ENCODE results near the gene BPIFB6.

Gene BPIFB6

DNA sequence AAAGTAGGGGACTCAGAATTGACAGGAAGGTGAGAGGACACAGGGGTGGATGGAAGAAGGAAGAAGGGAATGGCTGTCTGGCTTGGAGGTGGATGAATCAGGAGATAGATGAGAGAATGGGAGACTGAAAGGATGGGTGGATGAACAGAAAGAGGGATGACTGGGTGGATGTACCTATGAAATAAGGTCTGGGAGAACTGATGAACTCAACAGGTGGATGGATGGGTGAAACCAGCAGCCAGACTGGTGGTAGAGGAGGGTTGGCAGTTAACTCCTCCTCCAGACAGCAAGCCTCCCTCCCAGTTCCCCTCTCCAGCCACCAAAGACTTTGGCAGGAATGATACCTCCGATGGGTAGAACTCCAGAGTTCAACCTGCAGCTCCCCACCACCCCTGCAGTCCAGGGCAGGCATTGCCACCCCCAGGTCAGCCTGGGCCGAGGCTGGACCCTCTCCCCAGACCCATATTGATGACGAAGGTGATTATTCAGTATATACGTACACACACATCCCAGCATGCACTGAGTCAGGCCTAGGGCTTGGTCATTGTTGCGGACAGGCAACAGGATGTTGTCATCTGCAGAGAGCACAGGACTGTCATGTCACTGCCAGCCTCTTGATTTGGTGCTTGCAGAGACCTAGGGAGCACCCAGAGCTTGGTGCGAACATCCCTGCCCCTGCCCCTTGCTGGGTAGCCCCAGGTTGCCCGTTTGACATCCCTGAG is 29.2 kb upstream of the BPIFB6 start:
- no peak for DNase-seq

DNA sequence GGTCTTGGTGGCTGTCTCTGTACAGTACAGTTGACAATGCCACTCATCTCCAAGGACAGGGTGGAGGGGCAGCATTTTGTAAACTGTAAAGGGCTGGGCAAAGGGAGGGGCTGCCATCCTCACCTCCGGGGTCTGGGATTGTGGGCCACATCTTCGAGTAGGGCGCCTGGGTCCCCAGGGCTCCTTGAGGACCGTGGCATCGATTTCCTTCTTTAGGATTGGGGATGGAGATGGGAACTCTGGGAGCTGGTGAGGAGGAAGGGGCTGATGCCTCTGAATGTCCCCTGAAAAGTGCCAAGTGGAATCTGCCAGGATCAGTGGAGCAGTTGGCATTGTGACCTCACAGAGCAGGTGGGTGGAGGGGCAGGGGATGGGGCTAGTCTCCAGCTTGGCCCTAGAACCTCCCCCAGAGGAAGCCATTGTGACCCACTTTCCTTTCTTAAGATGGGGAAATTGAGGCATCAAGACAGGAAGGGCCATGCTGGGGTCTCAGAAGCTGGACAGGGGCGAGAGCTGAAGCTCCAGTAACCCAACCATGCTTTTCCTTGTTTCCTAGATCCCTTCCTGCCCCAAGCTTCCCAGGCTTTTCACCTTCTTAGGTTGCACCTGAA is 27.2 kb upstream of the BPIFB6 start, which contains the start of gene SUN5:
TSS of gene SUN5 (minus strand) at position 293 of the 611 bp plus-strand sequence. CDS start at position 200, 93 bp downstream.
- DNase-seq: no peak

DNA sequence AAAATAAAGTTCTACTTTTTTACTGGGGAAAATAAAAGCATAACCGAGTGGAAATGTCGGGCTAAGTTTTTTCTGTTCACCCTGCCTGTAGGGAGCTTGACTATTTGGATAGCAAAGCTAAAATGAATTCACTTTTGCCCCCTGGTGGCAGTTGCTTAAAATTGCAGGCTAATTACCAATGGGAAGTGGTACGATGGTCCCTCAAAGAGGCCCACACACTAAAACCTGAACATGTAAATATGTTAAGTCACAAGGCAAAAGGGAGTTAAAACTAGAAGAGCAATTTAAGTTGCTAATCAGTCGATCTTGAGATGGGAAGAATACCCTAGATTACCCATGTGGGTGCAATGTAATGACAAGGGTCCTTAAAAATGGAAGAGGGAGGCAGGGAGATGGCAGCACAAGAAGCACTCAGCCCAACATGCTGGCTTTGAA is 26.3 kb upstream of the BPIFB6 start:
- no peak for DNase-seq

DNA sequence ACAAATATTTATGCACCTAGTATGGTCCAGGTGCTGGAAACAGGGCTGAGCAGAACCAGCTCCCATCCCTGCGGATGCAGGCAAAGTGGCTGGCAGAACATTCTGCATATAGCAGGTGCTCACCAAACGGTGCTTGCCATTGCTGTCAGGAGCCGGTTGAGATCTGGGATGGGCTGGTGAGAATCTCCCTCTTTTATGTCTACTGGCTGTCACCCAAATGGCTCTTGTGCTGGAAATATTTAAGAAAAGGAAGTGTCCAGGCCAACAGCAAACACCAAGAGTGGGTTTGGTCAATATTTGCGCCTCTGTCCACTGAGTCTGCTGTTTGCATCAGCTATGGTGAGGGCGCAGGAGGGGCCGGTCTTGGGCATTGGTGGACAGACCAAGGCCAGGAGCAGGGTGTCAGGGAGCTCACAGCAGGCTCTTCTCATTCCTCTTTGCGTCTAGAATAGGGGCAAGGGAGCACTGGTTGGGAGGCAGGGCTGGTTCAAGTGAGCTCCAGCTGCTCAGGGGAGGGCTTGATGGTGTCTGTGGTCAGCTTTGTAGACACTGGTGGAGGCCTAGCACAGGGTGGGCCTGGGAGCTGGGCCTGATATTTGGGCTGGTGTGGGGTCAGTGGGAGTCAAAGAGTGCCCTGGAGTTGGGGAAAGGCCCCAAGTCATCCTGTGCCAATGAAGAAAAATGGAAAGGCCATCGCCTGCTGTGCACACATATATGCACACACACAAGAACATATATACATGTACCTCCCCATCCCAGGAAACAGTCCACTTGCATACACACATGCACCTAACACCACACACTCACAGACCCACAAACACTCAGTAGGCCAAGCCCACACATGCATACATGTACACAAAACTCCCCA is 25.3 kb upstream of the BPIFB6 start:
- no peak for DNase-seq

DNA sequence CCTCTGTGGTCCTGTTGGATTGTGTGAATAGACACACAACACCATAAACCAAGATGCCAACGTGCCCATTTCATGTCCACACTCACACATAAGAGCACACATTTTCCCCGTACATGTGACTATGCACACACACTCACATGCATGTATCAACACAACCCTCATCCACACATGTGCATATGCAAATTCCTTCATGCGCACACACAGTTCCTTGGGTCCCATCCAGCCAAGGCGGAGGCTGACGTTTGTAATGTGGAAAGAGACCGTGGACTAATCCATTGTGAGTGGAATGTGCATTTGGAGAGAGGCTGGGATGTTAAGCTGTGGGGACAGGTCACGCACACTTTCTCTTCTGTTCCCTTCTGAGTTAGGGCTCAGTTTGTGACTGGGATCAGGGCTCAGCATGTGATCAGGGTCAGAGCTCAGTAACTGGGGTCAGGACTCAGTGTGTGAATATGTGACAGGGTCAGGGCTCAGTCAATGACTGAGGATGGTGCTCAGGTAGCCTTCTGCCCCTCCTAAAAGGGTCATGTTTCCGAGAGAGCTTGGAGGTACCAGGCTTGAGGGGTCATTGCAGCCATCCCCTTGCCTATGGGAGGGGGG is 24.6 kb upstream of the BPIFB6 start:
- DNase-seq: no peak

DNA sequence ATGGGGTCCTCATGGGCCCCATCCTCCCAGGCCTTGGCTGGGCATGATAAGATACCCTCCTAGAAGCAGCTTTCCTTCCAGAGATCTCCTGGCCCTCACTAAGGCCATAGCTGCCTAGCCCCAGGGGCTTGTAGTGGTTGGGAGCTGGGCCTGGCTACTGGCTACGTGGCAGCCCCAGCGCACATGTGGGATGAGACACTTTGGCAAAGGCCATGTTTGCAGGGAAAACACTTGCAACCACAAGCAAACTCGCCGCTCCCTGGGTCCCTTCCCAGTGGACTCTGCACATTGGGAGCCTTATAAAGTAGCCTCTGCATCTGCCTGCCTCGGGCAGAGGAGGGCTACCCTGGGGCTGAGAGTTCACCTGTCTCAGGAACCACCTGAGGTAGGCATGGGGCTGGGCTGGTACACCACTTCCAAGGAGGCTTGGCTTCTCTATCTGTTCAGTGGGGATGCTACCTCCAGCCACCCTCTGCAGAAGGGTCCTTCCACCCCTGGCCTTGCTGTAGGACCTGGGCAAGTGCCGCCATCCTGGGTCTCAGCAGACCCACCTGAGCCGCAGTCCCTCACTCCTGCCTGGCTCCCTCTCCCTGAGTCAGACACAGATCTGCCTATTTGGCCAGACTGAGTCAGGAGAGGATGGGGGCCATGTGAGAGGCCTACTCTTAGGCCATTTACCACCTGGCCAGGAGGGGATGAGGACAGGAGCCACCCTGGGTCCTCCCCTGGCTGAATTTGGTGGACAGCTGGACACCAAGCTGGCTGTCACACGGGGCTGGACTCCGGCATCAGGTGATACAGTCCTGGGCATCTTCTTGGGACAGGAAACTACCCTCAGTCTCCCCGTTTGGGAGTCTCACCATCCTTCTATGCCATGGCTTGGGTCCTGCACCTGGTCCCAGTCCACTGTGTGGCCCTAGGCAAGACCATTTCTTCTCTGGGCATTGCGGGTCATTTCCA is 23.8 kb upstream of the BPIFB6 start, which contains the start of gene BPIFB2:
TSS of gene BPIFB2 (plus strand) at position 329 of the 960 bp plus-strand sequence. CDS start 871 bp downstream, outside the sequence.
- no peak for DNase-seq

DNA sequence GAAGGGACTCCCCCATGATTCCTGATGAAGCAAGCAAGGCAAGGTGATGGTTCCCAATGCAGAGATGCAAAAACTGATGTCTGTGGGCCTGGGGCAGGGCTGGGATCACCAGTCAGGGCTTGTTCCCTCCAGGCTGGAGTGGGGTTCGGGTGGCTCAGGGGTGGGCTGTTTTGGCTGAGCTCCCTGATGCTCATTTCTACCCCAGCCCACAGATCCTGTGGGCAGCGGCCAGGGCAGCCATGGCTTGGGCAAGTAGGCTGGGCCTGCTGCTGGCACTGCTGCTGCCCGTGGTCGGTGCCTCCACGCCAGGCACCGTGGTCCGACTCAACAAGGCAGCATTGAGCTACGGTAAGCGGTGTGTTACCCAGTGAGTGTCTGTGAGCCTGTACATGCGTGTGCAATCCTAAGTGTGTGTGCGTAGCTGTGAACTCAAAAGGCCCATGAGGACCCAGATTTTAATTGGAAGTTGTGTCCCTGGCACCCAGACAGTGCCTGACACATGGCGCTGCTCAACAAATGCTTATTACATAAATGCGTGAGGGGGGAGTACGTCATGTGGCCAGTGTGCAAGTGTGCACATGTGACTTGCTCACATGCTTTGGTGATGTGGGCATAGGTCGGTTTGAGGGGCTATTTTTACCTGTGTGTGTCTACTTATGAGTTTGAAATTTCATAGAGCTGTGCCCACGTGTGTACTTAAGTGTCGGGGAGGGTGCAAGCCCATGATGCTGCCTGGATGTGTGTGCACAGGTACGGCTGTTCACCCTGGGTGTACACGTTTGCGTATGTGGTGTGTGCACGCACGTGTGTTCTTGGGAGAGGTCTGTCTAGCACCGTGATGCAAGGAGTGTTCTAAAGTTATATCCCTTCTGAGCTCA is 22.9 kb upstream of the BPIFB6 start:
- DNase-seq: no peak

DNA sequence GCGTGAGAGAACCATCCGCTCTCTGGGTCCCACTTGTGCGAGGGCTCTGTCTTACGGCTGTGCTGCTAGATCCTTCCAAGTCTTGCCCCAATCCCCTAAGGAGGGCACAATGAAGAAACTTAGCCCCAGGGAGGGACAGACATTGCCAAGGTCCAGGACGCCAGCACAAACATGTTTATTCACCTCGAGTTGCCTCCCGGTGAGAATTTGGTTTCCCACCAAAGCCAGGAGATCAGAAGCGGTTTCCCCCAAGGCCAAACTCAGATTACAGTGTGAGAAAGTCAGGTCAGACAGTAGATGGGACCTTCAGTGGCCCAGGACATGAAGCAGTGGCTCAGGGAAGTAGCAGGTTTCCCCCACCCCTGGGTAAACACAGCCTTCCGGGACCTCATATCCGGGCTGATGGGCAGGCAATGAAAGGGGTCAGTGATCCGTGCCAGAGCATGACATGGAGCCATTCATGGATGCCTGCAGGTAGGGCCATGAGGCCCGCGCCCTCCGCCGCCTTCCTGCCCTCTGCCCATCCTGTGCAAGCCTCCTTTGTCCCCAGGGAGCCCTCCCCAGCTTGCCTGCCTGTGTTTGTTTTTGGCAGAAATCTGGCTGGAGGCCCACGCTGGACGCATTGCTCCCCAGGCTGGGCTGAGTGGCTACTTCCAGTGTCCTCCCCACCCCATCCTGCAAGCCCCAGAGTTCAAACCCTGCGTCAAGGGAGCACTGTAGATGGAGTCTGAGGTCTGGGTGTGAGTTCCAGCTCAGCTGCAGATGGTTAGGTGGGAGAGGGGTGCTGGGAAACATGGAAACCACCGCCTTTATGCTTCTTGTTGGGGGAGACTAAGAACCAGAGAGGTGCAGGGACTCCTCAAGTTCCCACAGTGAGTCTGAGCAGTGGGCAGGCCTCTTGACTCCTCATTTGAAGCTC is 22.0 kb upstream of the BPIFB6 start:
- no peak for DNase-seq

DNA sequence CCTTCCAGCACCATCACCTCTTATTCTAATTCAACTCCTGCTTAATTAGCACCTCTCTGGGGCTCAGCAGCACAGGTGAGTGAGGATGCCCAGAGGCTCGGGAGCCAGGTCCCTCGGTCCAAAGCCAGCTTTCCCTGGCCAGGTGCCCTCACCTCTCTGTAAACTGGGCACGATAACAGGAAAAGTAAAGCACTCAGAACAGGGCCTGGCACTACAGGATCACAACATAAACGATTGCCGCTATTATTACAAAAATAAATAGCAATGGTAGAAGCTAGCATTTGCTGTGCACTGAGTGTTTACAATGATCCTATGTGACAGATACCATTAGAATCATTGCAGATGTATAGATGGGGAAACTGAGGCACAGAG is 21.3 kb upstream of the BPIFB6 start:
- no peak for DNase-seq

DNA sequence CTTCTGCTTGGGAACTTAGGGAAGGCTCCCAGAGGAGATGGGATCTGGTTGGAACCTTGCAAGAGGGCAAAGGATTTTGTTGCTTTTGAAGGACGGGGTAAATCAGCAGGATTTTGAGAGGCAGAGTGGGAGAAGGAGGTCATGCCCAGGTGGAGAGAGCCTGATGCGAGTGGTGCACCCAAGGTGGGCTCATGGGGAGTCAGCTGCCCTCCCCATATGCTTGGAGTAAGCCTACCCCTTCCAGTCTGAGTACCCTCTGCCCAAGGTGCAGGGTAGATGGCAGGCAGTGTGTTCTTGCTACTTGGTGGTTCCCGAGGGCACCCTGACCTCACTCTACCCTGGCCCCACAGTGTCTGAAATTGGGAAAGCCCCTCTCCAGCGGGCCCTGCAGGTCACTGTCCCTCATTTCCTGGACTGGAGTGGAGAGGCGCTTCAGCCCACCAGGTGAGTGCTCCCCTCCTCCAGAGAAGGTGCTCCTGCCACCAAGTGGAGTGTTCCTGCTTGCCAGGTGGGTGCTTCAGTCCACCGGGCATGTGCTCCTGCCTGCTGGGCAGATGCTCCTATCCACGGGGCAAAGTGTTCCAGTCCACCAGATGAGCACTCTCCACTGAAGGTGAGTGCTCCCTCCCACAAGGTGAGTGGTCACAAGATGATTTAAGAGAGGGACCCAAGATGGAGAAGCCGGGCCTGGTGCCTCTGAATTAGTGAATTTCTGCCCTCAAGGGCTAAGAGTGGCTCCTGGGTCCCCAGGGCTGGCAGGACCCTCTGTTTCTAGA is 20.6 kb upstream of the BPIFB6 start:
- DNase-seq: no peak

DNA sequence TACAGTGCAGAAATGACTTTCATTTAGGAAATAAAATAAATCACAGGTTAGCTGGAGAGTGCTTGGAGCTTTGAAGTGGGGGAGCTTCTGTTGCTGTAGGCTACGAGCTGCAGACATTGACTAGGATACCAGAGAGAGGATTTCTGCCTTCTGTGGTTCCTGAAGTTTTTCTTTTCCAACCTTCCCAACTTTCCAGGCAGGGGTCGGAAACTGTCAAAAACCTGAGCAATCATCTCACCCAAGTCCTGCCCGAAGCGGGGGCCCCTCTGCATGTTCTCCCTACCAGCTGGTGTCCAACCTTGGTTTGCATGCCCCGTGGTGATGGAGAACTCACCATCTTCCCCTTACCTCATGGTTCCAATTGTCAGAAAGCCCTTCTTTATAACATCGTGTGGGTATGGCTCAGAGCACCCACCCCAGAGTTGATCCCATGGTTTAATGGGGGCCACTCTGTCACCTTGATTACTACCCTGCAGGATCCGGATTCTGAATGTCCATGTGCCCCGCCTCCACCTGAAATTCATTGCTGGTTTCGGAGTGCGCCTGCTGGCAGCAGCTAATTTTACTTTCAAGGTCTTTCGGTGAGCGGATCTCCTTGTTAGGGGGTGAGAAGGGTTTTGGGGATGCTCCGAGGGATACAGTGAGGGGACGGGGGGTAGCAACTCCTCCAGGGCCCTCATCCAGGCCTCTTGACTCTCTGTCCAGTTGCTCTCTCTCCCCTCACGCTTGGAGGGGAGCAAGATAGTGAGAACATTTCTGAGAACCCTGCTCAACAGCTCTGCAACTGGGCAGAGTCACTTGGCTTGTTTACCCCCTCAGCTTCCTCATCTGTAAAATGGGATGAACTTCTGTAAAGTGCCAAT is 18.9 kb upstream of the BPIFB6 start:
- no peak for DNase-seq

DNA sequence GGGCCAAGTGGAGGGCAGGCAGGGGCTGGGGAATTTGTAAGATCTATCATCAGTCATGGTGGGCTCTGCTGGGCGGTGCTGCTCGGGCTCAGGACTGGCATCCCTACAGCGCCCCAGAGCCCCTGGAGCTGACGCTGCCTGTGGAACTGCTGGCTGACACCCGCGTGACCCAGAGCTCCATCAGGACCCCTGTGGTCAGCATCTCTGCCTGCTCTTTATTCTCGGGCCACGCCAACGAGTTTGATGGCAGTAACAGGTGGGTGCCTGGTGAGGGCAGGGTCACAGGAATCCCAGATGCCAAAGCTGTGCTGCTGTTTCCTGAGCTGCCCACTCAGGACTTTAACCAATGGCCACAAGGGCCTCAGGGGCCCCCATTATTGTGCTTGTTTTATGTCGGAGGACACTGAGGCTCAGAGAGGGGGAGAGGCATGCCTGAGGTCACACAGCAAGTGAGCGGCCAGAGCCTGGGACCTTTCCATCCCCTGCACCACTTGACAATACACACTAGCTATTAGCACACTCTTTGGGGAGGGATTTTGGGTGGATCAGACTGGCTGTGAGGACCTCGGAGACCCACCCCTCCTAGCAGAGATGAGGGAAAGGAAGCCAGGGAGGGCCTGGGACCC is 17.6 kb upstream of the BPIFB6 start:
- DNase-seq: no peak

DNA sequence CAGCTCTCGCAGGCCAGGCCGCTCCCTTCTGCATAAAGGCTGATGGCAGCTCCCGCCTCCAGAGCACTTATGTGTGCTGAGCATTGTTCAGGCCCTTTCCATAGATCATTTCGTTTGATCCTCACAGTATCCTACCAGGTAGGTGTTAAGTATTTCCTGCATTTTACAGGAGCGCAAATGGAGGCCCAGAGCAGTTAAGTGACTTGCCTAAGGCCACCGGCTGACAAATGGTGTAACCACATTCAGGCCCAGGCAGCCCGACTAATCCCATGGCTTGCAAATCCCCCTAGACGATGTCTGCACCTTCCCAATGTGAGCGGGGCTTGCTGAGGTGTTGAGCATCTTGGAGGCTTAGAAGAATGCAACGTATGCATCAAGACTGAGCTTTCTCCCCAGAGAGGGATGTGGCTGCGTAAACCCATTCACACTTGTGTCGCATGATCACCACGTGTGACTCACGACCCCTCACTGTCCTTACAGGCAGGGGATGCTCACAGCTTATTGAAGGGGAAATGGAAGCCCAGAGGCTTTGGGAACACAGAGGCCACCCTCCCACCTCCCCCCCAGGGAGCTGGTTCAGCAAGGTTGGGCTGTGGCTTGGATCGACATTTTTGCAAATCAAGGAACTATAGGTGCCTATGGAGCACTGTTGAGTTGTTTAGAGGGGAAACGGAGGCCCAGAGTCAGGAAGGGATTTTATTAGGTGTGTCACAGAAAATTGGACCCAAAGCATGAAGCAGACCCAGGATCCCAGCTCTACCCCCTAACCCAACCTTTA is 16.9 kb upstream of the BPIFB6 start:
- DNase-seq: no peak

DNA sequence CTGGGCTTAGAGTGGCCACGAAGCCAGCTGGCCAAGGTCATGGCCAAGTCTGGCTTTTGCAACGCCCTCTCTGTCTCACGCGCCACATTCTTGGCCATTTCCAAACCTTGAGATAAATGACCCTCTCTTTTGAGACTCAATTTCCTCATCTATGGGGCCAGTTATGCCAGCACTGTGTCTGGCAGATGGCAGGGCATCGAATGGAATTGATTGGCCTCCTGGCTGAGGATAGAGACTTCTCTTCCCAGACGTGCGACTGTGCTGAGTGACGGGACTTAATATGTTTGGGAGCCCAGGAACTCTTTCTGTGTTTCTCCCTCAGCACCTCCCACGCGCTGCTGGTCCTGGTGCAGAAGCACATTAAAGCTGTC is 16.3 kb upstream of the BPIFB6 start:
- no peak for DNase-seq

DNA sequence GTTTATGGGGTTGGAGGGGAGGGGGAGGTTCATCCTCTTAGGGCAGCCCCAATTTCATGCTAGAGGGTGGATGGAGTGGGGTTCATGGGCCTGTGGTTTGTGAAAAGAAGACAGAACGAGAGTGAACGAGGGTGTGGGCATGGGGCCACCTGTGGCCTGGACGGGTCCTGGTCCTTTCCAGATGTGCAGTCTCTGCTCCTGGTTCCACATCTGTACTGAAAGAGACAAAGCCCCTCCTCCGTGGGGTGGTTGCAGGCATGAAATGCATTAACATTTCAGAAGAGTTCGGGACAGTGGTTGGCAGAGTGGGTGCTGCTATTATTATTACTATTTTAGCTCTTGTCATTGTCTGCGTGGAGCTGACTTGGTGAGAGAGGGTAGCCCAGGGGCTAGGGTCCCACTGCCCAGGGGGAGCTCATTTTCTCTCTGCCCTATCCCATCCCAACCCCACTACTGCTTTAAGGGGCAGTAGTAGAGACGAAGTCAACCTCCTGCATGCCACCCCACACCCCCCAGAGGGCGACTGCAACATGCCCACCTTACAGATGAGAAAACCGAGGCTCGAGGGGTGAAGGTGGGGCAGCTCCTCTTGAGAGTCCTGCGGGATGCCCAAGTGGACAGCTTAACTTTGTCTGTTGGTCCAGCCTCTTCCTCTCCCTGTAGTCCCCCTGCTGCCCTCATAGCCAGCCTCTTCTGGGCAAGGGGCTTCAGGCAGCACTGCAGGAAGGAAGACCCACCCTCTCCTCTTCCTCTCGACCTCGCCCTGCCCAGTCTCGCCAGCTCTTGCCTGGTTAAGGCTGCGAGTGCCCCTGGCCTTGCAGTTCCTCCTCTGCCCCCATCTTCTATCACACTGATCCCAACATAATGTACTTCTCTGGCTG is 15.5 kb upstream of the BPIFB6 start:
- DNase-seq: no peak
